ENCODE results near the gene CDH12.

GRCh38 chr5:21704974-21705668, 1148.0 kb downstream of the CDH12 start:
- no peak for TF ChIP-seq POLR2A (IDR thresholded peaks at IDR 0.05; ENCODE audit: low read depth, low read length)
- TF ChIP-seq TAF1 (IDR thresholded peaks at IDR 0.05; ENCODE audit: low read depth, low read length), result no peak
- no peak for TF ChIP-seq POLR2AphosphoS5 (IDR thresholded peaks at IDR 0.05; ENCODE audit: low read depth, low read length)

Measured in GM12891 (cell line).